Measurements from ENCODE around the gene IFITM5. TPM values are rescaled to one million over a fixed set of nuclear protein-coding genes. Genes with fewer than 3 reads are reported as not detected.

The IFITM5 gene
- total and polyA plus RNA-seq, 9 of the 15 experiments (the other 6 are each of a cell fraction or from before 2014, with no cell fraction given), result 0.19 TPM; not detected in 8

GRCh38 chr11:290621-291231 lies 8.6 kb downstream of the IFITM5 start:
- no peak overlapping the region for H3K4me2 ChIP-seq (ENCODE audit: insufficient read depth, low read length)
- ChIA-PET CTCF (ENCODE audit: low intra/inter-chr PET ratio) (no interaction called here), POLR2A (interaction anchor here (1.5 to 1.7 kb wide), 2 partner anchors 23 to 83 kb away, joined by 3 to 5 read pairs; partner anchors contain the start of genes BET1L and RIC8A)
- H3K9me1 ChIP-seq (ENCODE audit: control insufficient read depth, insufficient read depth, low read length), result no peaks in the 10 kb centered on the region
- intact Hi-C loops (cut with micrococcal nuclease) (no loop called here), in situ Hi-C loops (cut with MboI) (no loop called here)
- H3K4me1 ChIP-seq (replicated peaks in 1 of 2; ENCODE audit: control insufficient read depth in 2 of 2, insufficient read depth in 2 of 2, low read length in 2 of 2), result peaks cover 13 to 89% of the 10 kb centered on the region in 2 experiments; a peak in 4 of 5 replicates
- peaks cover 37% of the 10 kb centered on the region for H3K79me2 ChIP-seq (ENCODE audit: control insufficient read depth, insufficient read depth, low read length)
- peak overlapping the region in 1 of 2 experiments; percentile 94; a peak in 2 of 4 replicates for H3K9ac ChIP-seq (ENCODE audit: insufficient read depth in 1 of 2, low read depth in 2 of 2, low read length in 2 of 2)
- no peak overlapping the region for H3K4me3 ChIP-seq
- no peaks in the 10 kb centered on the region for H4K20me1 ChIP-seq (replicated peaks; ENCODE audit: control insufficient read depth, insufficient read depth, low read length)
- no peaks in the 10 kb centered on the region for H3K9me3 ChIP-seq (replicated peaks; ENCODE audit: control insufficient read depth, insufficient read depth, low read depth, low read length)
- FAIRE-seq, result no peak
- no TSS peak for BruUV-seq (replicated peaks)
- no peaks in the 10 kb centered on the region for H3K27me3 ChIP-seq (ENCODE audit: control insufficient read depth in 2 of 2, insufficient read depth in 2 of 2, low read length in 2 of 2)
- no peak for ATAC-seq
- no peak overlapping the region for H2AFZ ChIP-seq (ENCODE audit: low read depth, low read length)
- H3K36me3 ChIP-seq (ENCODE audit: control insufficient read depth, insufficient read depth, low read length), result peaks cover 60% of the 10 kb centered on the region; the same call in 2 of the 3 replicates
- no peak overlapping the region for H3K27ac ChIP-seq (ENCODE audit: extremely low read depth, low read depth, low read length)
- no peak for DNase-seq (ENCODE audit: extremely low read depth in 1 of 4, low spot score in 3 of 4)
- 87% methylated on average over 9 of the region's 13 CpGs for WGBS (ENCODE audit: insufficient coverage, low coverage, missing lambda C conversion rate)
- TF ChIP-seq ZBTB7A (IDR thresholded peaks at IDR 0.05; ENCODE audit: borderline replicate concordance, control insufficient read depth, low read depth, low read length) (no peak), SREBF1 (IDR thresholded peaks at IDR 0.05; ENCODE audit: borderline replicate concordance, low read depth, low read length) (no peak), ZNF830 (CRISPR knock-in tag; IDR thresholded peaks at IDR 0.05) (no peak), RBM17 (IDR thresholded peaks at IDR 0.05; ENCODE audit: borderline replicate concordance, low read depth, low read length) (no peak), KLF6 (CRISPR knock-in tag; IDR thresholded peaks at IDR 0.05; ENCODE audit: borderline replicate concordance) (no peak), THRB (CRISPR knock-in tag; conservative IDR thresholded peaks at IDR 0.05) (no peak), RBFOX2 (IDR thresholded peaks at IDR 0.05; ENCODE audit: low read depth, low read length) (peak; percentile 14; the same call in 1 of the 2 replicates), ZBTB1 (CRISPR knock-in tag; IDR thresholded peaks at IDR 0.05; ENCODE audit: borderline replicate concordance, low read depth) (no peak), HOMEZ (CRISPR knock-in tag; IDR thresholded peaks at IDR 0.05) (no peak)

Data from K562 (cell line).